ENCODE measurements around the gene GTPBP6.
A peak's percentile ranks its signal among the peaks of the same experiment; 100 is the strongest.

The GTPBP6 gene

DNA sequence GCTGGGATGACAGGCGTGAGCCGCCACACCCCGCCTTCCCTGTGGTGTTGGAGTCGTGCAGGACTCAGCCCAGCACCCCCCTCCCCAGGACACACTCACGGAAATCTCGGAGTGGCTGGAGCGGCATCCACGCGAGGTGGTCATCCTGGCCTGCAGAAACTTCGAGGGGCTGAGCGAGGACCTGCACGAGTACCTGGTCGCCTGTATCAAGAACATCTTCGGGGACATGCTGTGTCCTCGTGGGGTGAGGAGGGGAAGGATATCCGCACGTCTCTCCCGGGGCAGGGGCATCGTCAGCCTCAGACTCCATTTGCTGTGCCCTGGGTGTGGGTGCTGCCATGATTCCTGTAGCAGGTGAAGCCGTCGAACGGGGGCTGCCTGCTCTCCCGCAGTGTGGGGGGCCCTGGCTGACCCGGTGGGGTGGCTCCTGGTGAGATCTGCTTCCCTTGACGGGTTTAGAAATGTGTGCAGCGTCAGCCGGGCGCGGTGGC lies 27.1 kb downstream of the GTPBP6 start:
- Histone ChIP-seq H3K4me3 (ENCODE audit: low read depth, low read length) (no peak overlapping the region), H3K9me3 (ENCODE audit: severe bottlenecking) (peaks cover 4% of the 10 kb centered on the region), H3K27ac (no peak overlapping the region), H3K36me3 (peaks cover 83% of the 10 kb centered on the region), H3K27me3 (ENCODE audit: insufficient read depth, low read depth, severe bottlenecking) (no peaks in the 10 kb centered on the region)
- TF ChIP-seq, protein P1, sequence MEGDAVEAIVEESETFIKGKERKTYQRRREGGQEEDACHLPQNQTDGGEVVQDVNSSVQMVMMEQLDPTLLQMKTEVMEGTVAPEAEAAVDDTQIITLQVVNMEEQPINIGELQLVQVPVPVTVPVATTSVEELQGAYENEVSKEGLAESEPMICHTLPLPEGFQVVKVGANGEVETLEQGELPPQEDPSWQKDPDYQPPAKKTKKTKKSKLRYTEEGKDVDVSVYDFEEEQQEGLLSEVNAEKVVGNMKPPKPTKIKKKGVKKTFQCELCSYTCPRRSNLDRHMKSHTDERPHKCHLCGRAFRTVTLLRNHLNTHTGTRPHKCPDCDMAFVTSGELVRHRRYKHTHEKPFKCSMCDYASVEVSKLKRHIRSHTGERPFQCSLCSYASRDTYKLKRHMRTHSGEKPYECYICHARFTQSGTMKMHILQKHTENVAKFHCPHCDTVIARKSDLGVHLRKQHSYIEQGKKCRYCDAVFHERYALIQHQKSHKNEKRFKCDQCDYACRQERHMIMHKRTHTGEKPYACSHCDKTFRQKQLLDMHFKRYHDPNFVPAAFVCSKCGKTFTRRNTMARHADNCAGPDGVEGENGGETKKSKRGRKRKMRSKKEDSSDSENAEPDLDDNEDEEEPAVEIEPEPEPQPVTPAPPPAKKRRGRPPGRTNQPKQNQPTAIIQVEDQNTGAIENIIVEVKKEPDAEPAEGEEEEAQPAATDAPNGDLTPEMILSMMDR (IDR thresholded peaks at IDR 0.05; ENCODE audit: low read depth, low read length): no peak
- peak; percentile 3 for DNase-seq

DNA sequence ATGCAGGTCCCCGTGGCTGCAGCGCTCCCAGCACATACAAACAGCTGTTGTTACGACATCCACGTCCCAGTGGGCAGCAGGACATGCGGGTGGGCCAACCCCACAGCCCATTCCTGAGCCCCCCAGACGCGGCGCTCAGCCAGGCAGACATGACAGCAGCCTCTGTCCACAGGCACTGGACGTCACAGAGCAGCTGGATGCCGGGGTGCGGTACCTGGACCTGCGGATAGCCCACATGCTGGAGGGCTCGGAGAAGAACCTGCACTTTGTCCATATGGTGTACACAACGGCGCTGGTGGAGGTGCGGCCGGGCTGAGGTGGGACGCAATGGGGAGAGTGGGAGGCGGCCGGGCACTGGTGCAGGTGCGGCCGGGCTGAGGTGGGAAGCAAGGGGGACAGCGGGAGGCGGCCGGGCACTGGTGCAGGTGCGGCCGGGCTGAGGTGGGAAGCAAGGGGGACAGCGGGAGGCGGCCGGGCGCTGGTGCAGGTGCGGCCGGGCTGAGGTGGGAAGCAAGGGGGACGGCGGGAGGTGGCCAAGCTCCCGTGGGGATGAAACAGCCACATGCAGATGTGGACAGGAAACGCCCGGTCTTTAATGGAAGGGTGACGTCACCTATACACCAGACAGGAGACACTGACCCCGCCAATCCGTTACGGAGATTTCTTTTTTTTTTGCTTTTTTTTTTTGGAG lies 28.0 kb downstream of the GTPBP6 start:
- Histone ChIP-seq H3K4me3 (ENCODE audit: low read depth, low read length) (no peak overlapping the region), H3K27me3 (ENCODE audit: insufficient read depth, low read depth, severe bottlenecking) (no peaks in the 10 kb centered on the region), H3K27ac (no peak overlapping the region), H3K9me3 (ENCODE audit: severe bottlenecking) (peaks cover 4% of the 10 kb centered on the region), H3K36me3 (peaks cover 83% of the 10 kb centered on the region)
- DNase-seq: no peak
- TF ChIP-seq, protein P1 (IDR thresholded peaks at IDR 0.05; ENCODE audit: low read depth, low read length): no peak

DNA sequence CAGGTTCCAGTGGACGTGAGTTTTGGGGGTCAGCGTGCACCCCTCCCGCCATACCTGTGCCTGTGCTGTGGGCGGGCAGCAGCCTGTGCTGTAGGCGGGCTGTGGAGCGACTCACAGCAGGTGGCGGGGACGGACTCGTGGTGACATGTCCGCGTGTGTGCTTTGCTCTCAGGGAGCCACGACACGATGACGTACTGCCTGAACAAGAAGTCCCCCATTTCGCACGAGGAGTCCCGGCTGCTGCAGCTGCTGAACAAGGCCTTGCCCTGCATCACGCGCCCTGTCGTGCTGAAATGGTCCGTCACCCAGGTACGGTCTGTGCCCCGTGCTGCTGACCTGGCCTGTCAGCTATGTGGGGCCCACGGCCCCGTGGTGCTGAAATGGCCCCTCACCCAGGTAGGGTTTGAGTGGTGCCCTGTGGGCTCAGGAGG lies 30.0 kb downstream of the GTPBP6 start:
- DNase-seq: no peak
- Histone ChIP-seq H3K36me3 (peaks cover 87% of the 10 kb centered on the region), H3K9me3 (ENCODE audit: severe bottlenecking) (peaks cover 4% of the 10 kb centered on the region), H3K27me3 (ENCODE audit: insufficient read depth, low read depth, severe bottlenecking) (no peaks in the 10 kb centered on the region), H3K27ac (no peak overlapping the region), H3K4me3 (ENCODE audit: low read depth, low read length) (no peak overlapping the region)
- TF ChIP-seq, protein P1 (IDR thresholded peaks at IDR 0.05; ENCODE audit: low read depth, low read length): no peak

DNA sequence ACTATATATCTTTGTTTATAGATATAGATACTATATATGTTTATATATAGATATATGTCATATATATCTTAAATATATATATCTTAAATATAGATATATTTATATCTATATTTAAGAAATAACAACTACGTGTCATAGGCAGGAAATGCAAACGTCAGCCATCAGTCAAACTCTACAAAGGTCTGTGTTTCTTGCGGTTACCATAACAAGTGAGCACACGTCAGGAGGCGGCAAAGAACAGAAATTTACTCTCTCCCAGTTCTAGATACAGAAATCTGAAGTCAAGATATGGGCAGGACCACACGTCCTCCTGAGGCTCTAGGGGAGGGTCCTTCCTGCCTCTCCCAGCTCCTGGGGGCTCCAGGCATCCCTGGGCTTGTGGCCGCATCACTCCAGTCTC lies 30.9 kb downstream of the GTPBP6 start:
- H3K4me3 ChIP-seq (ENCODE audit: low read depth, low read length): no peak overlapping the region
- no peak overlapping the region for H3K27ac ChIP-seq
- DNase-seq: no peak
- TF ChIP-seq, protein P1 (IDR thresholded peaks at IDR 0.05; ENCODE audit: low read depth, low read length): no peak
- no peaks in the 10 kb centered on the region for H3K9me3 ChIP-seq (ENCODE audit: severe bottlenecking)
- H3K36me3 ChIP-seq: peaks cover 78% of the 10 kb centered on the region
- H3K27me3 ChIP-seq (ENCODE audit: insufficient read depth, low read depth, severe bottlenecking): no peaks in the 10 kb centered on the region

DNA sequence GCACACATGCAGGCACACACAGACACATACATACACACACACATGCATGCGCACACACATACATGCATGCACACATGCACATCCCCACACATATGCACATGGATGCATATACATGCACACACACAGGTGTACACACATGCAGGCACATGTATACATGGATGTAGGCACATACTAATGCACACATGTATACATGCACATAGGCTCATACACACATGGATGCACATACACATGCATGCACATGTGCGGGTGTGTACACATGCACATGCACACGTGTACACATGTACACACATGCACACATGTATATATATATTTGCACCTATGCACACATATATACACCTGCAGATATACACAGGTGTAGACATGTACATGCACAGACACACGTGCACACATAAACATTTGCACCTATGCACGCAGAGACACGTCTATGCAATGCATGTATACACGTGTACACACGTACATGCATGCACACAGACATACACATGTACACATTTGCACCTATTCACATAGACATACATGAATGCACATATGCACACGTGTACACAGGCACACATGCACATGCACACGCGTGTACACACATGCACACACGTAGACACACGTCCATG lies 33.4 kb downstream of the GTPBP6 start:
- Histone ChIP-seq H3K36me3 (peaks cover 55% of the 10 kb centered on the region), H3K4me3 (ENCODE audit: low read depth, low read length) (no peak overlapping the region), H3K27ac (no peak overlapping the region), H3K27me3 (ENCODE audit: insufficient read depth, low read depth, severe bottlenecking) (no peaks in the 10 kb centered on the region), H3K9me3 (ENCODE audit: severe bottlenecking) (no peaks in the 10 kb centered on the region)
- no peak for DNase-seq
- TF ChIP-seq, protein P1 (IDR thresholded peaks at IDR 0.05; ENCODE audit: low read depth, low read length): no peak

Data from WERI-Rb-1 (cell line).